Measurements from ENCODE around the gene PUS1. TPM values are rescaled to one million over a fixed set of nuclear protein-coding genes. Genes with fewer than 3 reads are reported as not detected.

The PUS1 gene
- total RNA-seq, 1 donor from 2014 or later: 22.9 TPM

DNA sequence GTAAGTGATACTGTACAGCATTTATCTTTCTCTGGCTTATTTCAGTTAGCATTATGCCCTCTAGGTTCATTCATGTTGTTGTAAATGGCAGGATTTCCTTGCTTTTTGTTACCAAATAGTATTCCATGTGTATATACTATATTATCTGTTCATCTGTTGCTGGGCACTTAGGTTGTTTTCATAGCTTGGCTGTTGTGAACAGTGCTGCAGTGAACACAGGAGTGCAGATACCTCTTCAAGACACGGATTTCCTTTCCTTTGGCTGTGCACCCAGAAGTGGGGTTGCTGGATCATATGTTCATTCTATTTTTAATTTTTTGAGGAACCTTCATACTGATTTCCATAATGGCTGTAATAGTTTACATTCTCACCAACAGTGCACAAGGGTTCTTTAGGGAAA lies 42.1 kb downstream of the PUS1 start:
- Histone ChIP-seq H3K4me3 (ENCODE audit: low read depth, low read length) (no peak overlapping the region), H3K27me3 (ENCODE audit: control insufficient read depth, insufficient read depth, low read length) (no peaks in the 10 kb centered on the region), H3K36me3 (ENCODE audit: control insufficient read depth, insufficient read depth, low read length) (peaks cover 1% of the 10 kb centered on the region)
- no peak for FAIRE-seq
- TF ChIP-seq, protein P1, sequence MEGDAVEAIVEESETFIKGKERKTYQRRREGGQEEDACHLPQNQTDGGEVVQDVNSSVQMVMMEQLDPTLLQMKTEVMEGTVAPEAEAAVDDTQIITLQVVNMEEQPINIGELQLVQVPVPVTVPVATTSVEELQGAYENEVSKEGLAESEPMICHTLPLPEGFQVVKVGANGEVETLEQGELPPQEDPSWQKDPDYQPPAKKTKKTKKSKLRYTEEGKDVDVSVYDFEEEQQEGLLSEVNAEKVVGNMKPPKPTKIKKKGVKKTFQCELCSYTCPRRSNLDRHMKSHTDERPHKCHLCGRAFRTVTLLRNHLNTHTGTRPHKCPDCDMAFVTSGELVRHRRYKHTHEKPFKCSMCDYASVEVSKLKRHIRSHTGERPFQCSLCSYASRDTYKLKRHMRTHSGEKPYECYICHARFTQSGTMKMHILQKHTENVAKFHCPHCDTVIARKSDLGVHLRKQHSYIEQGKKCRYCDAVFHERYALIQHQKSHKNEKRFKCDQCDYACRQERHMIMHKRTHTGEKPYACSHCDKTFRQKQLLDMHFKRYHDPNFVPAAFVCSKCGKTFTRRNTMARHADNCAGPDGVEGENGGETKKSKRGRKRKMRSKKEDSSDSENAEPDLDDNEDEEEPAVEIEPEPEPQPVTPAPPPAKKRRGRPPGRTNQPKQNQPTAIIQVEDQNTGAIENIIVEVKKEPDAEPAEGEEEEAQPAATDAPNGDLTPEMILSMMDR (IDR thresholded peaks at IDR 0.05; ENCODE audit: insufficient read depth, low read length, severe bottlenecking): no peak
- DNase-seq (ENCODE audit: low read depth): no peak

DNA sequence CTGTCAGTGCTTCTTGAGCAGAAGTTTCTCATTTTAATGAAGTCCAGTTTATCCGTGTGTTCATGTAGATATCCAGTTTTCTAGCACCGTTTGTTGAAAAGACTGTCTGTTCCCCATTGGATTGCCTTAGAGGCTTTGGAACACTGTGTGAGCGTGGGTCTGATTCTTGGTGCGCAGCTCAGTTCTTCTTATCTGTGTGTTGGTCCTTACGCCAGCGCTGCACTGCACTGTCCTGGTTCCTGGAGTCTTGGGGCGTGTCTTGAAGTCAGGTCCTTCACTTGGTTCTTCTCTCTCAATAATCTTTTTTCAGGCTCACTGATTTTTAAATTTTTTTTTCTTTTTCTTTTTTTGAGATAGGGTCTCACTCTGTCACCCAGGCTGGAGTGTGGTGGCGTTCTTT lies 46.2 kb downstream of the PUS1 start:
- no peak for DNase-seq (ENCODE audit: low read depth)
- Histone ChIP-seq H3K36me3 (ENCODE audit: control insufficient read depth, insufficient read depth, low read length) (peaks cover 2% of the 10 kb centered on the region), H3K4me3 (ENCODE audit: low read depth, low read length) (no peak overlapping the region), H3K27me3 (ENCODE audit: control insufficient read depth, insufficient read depth, low read length) (no peaks in the 10 kb centered on the region)
- TF ChIP-seq, protein P1 (IDR thresholded peaks at IDR 0.05; ENCODE audit: insufficient read depth, low read length, severe bottlenecking): no peak
- no peak for FAIRE-seq

DNA sequence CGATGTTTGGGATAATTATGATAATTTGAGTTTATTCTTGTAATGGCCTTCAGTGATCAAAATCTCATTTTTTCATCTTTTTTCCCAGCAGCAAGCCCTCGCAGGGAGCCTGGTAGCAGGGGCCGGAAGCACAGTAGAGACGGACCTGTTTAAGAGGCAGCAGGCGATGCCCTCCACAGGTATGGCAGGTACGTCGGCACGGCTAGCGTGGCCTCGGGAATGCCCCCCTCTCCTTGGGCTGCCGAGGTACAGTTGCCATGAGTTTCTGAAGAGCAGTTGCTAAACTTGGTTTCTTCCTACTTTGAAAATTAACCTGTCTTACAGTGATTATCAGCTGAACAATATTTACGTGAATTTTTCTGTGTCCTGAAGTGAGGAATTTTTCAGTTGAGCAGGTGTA lies 50.5 kb downstream of the PUS1 start:
- peaks cover 8% of the 10 kb centered on the region for H3K36me3 ChIP-seq (ENCODE audit: control insufficient read depth, insufficient read depth, low read length)
- no peak for DNase-seq (ENCODE audit: low read depth)
- no peaks in the 10 kb centered on the region for H3K27me3 ChIP-seq (ENCODE audit: control insufficient read depth, insufficient read depth, low read length)
- FAIRE-seq: no peak
- no peak overlapping the region for H3K4me3 ChIP-seq (ENCODE audit: low read depth, low read length)
- TF ChIP-seq, protein P1 (IDR thresholded peaks at IDR 0.05; ENCODE audit: insufficient read depth, low read length, severe bottlenecking): no peak

DNA sequence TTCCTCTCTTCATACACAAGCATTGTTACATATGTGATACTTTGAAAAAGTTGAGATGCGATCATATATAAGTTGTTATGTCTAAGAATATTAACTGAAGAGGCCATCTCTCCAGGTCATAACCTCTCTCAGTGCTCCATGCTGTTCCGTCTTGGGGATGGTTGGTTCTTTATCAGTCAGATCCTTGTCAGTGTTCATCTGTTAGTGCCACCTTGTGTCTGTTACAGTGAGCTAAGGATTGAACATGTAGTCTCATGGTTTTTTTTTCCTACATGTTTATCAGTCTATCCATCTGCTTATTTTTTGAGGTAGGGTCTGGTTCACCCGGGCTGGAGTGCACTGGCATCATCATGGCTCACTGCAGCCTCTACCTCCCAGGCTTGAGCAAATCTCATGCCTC lies 51.2 kb downstream of the PUS1 start:
- no peak for FAIRE-seq
- H3K36me3 ChIP-seq (ENCODE audit: control insufficient read depth, insufficient read depth, low read length): peaks cover 8% of the 10 kb centered on the region
- peak; percentile 12 for DNase-seq (ENCODE audit: low read depth)

DNA sequence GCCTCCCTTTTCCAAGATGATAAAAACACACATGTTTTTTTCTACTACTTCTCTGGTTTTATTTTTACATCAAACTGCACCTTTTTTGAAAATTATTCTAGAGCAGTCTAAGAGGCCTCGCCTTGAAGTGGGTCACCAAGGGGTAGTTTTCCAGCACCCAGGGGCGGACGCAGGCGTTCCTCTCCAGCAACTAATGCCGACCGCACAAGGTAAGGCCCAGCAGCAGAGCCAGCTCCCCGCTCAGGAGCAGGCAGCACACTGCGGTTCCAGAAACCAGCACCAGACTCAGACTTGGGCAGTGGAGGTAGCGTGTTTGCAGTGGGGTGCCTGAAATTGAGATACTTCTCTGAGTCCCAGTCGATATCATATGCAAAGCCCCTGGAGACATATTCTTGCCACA lies 52.3 kb downstream of the PUS1 start:
- DNase-seq (ENCODE audit: low read depth): no peak
- Histone ChIP-seq H3K27me3 (ENCODE audit: control insufficient read depth, insufficient read depth, low read length) (no peaks in the 10 kb centered on the region), H3K36me3 (ENCODE audit: control insufficient read depth, insufficient read depth, low read length) (peaks cover 12% of the 10 kb centered on the region), H3K4me3 (ENCODE audit: low read depth, low read length) (no peak overlapping the region)
- FAIRE-seq: no peak
- TF ChIP-seq, protein P1 (IDR thresholded peaks at IDR 0.05; ENCODE audit: insufficient read depth, low read length, severe bottlenecking): no peak

More for the DNA sequence above, 51.2 kb downstream of the PUS1 start:
- TF ChIP-seq, protein P1 (IDR thresholded peaks at IDR 0.05; ENCODE audit: insufficient read depth, low read length, severe bottlenecking): no peak
- Histone ChIP-seq H3K4me3 (ENCODE audit: low read depth, low read length) (no peak overlapping the region), H3K27me3 (ENCODE audit: control insufficient read depth, insufficient read depth, low read length) (no peaks in the 10 kb centered on the region)

DNA sequence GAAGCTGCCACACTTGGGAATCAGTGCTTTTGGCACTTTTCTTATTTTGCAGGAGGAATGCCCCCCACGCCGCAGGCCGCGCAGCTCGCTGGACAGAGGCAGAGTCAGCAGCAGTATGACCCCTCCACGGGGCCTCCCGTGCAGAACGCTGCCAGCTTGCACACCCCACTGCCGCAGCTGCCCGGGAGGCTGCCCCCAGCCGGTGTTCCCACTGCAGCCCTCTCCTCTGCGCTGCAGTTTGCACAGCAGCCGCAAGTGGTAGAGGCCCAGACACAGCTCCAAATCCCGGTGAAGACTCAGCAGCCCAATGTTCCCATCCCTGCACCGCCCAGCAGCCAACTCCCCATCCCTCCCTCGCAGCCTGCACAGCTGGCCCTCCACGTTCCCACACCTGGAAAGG lies 53.0 kb downstream of the PUS1 start:
- Histone ChIP-seq H3K4me3 (ENCODE audit: low read depth, low read length) (no peak overlapping the region), H3K27me3 (ENCODE audit: control insufficient read depth, insufficient read depth, low read length) (no peaks in the 10 kb centered on the region), H3K36me3 (ENCODE audit: control insufficient read depth, insufficient read depth, low read length) (peaks cover 14% of the 10 kb centered on the region)
- TF ChIP-seq, protein P1 (IDR thresholded peaks at IDR 0.05; ENCODE audit: insufficient read depth, low read length, severe bottlenecking): no peak
- DNase-seq (ENCODE audit: low read depth): no peak
- FAIRE-seq: no peak
